Effector memory CD4-positive, alpha-beta T cell (primary cell): ENCODE results near the gene MUC4.

Experiments used
- DNase-seq, 3 donors: peaks; one replicate each; pipeline ENCODE4 v3.0.0-alpha.2; 2020
- H3K27ac ChIP-seq: 2 replicates; pipeline ENCODE4 v1.7.0; 2013; ENCODE audit warnings: mild to moderate bottlenecking, low read length, moderate library complexity; ENCODE audit not compliant: insufficient read depth, poor library complexity, severe bottlenecking
- H3K27me3 ChIP-seq: replicated peaks from 2 replicates; pipeline ENCODE4 v1.7.0; 2013; ENCODE audit warnings: mild to moderate bottlenecking, low read length; ENCODE audit not compliant: insufficient read depth, control insufficient read depth, poor library complexity, severe bottlenecking
- H3K36me3 ChIP-seq: 2 replicates; pipeline ENCODE4 v1.7.0; 2013; ENCODE audit warnings: mild to moderate bottlenecking, low read length, moderate library complexity; ENCODE audit not compliant: control insufficient read depth, insufficient read depth
- H3K4me1 ChIP-seq: 2 replicates; pipeline ENCODE4 v1.7.0; 2013; ENCODE audit warnings: low read length, mild to moderate bottlenecking; ENCODE audit not compliant: control insufficient read depth, insufficient read depth, poor library complexity, severe bottlenecking
- H3K4me3 ChIP-seq: 2 replicates; pipeline ENCODE4 v1.7.0; 2013; ENCODE audit warnings: low read length, low read depth, mild to moderate bottlenecking; ENCODE audit not compliant: insufficient read depth, poor library complexity, severe bottlenecking
- H3K9me3 ChIP-seq: 2 replicates; pipeline ENCODE4 v1.7.0; 2013; ENCODE audit warnings: mild to moderate bottlenecking, low read length, moderate library complexity; ENCODE audit not compliant: control insufficient read depth

The MUC4 gene

DNA sequence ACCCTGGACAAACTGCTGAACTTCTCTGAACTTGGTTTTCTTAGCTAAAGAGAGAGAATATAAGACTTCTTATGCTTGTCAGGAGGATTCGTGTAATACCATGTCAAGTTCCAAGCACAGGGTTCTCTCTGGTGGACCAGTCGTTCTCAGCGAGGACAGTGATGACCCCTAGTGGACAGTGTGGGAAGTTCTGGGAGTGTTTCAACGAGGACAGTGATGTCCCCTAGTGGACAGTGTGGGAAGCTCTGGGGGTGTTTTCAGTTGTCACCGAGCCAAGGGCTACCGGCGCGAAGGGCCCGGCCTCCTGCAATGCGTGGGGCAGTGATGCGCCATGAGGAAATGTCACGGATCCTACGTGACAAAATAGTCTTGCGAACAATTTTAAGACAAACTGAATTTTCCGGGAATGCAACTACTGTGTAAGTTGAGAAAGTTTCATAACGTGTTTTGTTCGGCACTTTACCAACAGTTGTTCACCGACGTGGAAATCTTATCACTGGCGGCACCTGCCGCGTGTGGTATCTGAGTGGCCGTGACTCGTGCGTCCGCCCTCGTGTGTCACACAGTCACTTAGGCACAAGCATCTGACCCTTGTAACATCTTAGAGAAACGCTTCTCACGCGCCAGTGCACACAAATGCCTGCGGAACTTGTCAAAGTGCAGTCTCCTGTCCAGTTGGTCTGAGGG is 39.3 kb upstream of the MUC4 start:
- Histone ChIP-seq H3K4me3 (no peak overlapping the region), H3K9me3 (no peaks in the 10 kb centered on the region), H3K27ac (no peak overlapping the region), H3K4me1 (no peaks in the 10 kb centered on the region), H3K27me3 (no peaks in the 10 kb centered on the region), H3K36me3 (no peaks in the 10 kb centered on the region)
- peak; percentile 70 to 81 (median 75) for DNase-seq

DNA sequence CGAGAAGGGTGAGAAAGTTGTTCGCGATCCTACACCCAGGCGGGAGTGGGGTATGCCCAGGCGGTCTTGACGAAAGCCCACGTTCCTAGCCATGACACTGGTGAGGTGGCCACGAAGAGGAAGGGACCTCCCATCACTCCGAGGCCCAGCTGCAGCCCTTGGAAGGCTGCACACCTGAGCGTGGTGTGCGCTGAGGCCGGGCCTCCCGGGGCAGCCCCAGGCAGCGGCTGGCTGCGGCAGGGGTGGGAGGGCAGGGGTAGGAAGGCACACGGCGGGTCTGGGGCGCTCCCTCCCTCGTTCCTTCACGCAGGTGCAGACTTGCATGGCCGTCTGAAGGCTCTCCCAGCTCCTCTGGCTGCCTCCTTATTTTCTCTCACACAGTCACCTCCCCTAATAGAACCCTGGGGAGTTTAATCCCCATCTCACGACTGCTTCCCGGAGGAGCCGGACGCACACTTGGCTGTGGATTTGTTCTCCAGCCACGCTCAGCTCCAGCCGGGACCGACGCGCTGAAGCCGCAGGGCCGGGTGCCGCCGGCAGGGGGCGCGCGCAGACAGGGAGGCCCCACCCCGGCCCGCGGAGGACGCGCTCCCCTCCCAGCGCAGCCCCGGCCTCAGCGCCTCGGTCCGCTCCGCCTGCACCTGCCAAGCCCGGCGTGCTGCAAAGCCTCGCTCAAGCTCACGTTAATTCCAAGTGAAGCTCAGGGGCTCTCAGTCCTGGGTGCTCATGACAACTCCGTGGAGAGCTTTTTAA is 37.8 kb upstream of the MUC4 start:
- H3K4me1 ChIP-seq: no peaks in the 10 kb centered on the region
- no peaks in the 10 kb centered on the region for H3K36me3 ChIP-seq
- no peak overlapping the region for H3K27ac ChIP-seq
- no peaks in the 10 kb centered on the region for H3K9me3 ChIP-seq
- peak in 1 of 3 donors; percentile 31 for DNase-seq
- no peak overlapping the region for H3K4me3 ChIP-seq
- no peaks in the 10 kb centered on the region for H3K27me3 ChIP-seq

DNA sequence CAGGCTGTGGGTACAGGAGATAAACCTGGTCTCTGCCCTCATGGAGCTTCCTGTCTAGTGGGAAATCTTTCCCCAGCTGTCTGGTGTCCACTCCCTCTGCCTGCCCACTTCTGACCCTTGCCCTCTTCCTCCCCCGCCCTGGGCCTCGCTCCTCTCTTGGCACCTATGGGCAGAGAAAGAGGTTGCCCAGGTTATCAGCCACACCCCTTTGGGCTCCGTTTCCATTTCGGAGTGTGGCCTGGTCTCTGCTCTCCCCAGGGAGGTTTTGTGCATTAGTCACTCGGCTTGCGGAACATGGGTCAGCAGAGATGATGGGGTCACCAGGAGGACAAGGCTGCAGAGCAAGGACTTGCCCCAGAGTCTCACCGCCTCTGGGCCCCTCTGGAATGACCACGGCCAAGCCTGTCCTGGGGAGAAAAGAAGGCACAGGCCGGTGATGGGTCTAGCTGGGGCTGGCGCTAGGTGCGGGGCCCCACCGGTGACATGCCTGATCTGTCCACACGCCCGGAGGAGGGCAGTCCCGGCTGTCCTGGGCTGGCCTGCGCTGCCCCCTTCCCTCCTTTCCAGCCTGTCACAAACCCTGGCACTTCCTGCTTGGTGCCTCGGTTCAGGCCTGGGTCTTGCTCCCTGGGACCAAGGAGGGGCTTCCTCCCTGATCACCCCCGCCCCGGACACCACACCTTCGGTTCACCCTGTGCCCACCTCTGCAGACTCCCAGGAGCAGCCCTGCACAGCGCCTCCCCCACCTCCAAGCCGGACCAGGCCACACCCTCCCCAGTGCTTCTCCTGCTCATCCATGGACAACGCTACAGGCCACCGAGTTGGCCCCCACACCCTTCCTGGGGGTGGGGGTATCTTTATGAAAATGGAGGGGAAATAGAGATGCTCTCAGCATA is 35.6 kb upstream of the MUC4 start:
- Histone ChIP-seq H3K27ac (no peak overlapping the region), H3K27me3 (no peaks in the 10 kb centered on the region), H3K9me3 (no peaks in the 10 kb centered on the region), H3K4me3 (no peak overlapping the region), H3K4me1 (no peaks in the 10 kb centered on the region), H3K36me3 (no peaks in the 10 kb centered on the region)
- no peak for DNase-seq

DNA sequence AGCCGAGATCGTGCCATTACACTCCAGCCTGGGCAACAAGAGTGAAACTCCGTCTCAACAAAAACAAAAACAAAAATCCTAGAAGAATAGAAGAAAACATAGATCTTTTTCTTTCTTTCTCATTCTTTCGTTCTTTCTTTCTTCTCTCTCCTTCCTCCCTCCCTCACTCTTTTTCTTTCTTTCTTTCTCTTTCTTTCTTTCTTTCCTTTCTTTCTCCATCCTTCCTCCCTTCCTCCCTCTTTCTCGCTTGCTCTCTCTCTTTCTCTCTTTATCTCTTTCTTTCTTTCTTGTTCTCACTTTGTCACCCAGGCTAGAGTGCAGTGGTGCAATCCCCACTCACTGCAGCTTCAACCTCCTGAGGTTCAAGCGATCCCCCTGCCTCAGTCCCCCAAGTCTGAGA is 33.8 kb upstream of the MUC4 start:
- Histone ChIP-seq H3K27me3 (no peaks in the 10 kb centered on the region), H3K27ac (no peak overlapping the region), H3K9me3 (no peaks in the 10 kb centered on the region), H3K4me3 (no peak overlapping the region), H3K4me1 (no peaks in the 10 kb centered on the region), H3K36me3 (no peaks in the 10 kb centered on the region)
- DNase-seq: no peak

DNA sequence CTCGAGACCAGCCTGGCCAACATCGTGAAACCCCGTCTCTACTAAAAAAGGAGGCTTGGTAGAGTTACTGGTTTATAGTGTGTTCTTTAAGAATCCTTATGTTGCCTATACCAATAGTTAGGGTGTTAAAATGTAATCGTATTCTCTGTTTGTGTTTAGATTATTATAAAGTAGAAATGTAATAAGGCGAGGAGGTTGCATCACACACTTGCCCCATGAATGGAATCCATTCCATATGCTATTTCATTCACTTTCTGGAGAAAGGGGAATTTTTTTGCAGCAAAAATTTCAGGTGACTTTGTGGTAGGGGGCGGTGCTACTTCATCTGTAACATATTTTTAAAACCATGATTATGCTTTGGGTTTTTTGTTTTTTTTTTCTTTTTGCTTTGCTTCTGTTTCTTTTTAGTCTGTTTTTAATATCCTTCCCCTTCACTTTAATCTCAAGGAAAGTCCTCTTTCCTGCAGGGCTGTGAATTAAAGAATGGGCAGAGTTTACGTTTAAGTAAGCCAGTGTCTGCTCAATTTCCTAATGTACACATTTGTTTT is 33.0 kb upstream of the MUC4 start:
- Histone ChIP-seq H3K9me3 (no peaks in the 10 kb centered on the region), H3K27me3 (no peaks in the 10 kb centered on the region), H3K4me1 (no peaks in the 10 kb centered on the region), H3K36me3 (no peaks in the 10 kb centered on the region), H3K4me3 (no peak overlapping the region), H3K27ac (no peak overlapping the region)
- no peak for DNase-seq

DNA sequence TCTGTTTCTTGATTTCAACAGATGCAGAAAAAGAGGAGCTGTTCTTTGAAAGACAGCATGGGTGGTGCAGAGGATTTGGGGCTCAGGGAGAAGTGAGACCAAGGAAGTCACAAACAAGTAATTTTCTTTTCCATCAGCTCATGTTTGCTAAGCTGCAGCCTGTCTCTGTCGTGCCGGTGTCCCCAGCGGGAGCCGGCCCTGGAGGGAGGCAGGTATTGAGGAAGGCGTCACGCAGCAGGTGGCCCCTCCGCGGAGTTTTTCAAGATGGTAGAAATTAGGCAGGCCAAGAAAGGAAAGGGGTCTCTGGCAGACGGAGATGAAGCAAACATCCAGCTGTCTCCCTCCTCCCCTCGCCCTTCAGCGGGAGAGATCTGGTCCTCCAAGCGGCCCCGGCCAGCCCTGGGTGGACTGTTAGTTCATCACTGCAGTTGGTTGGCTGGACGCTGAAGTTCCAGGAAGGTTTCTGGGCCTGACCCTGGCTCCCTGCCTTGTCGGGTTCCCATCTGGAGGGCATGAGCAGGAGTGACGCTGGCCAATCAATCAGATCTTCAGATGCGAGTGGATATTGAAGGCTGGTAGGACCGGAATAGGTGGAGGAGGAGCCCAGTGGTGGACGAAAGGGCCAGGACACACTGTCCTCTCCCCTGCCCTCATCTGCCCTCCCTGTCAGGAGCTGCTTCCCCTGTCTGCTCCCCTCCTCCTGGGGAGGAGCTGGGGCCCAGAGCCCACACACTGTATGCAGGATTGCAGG is 27.7 kb upstream of the MUC4 start:
- H3K27me3 ChIP-seq: no peaks in the 10 kb centered on the region
- DNase-seq: no peak
- H3K4me1 ChIP-seq: no peaks in the 10 kb centered on the region
- no peaks in the 10 kb centered on the region for H3K9me3 ChIP-seq
- H3K27ac ChIP-seq: no peak overlapping the region
- H3K4me3 ChIP-seq: no peak overlapping the region
- H3K36me3 ChIP-seq: no peaks in the 10 kb centered on the region

DNA sequence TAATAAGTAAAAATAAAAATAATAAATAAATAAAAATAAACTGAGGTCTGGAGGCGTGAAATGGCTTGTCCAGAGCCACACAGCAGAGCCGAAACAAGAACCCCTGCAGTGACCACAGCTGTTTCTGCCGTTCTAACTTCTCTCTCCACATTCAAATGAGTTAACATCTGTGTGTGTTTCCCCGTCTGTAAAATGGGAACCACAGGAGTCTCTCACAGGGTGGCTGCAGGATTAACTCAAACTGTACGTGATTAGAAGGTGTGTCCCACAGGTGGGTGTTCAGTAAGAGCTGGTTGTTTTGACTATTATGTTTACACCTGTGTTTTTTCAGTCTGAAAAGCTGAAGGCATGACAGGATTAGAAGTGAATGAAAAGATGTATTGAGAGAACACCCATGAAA is 27.0 kb upstream of the MUC4 start:
- Histone ChIP-seq H3K4me3 (no peak overlapping the region), H3K36me3 (no peaks in the 10 kb centered on the region), H3K9me3 (no peaks in the 10 kb centered on the region), H3K27me3 (no peaks in the 10 kb centered on the region), H3K4me1 (no peaks in the 10 kb centered on the region), H3K27ac (no peak overlapping the region)
- DNase-seq: no peak

DNA sequence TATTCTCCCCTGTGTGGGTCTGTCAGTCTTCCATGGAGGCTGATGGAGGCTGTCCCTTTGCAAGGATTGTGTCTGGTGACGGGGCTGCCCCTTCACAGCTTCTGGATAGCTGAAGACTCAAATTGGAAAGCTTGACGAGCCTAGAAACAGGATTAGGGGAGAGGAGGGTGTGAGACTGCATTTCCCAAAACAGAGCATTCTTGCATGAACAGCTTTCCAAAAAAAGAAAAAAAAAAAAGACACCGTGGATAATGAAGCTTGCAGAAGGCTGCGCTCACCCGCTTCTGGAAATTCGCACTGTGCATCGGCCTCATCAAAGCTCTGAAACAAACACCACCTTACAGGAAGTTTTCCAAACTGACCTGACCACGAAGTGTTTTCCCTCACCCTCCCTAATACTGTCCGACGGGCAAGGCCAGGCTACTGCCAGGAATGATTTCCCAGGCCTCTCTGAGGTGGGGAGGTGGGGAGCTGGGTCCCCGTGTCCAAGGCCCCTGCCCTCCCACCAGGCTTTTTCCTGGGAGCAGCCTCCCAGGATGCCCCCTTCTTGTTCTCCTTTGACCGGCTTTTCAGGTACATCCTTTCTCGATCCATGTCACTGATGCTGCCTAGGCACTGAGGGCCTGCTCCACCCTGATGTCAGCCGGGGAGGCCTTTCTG is 24.9 kb upstream of the MUC4 start:
- H3K4me3 ChIP-seq: no peak overlapping the region
- H3K4me1 ChIP-seq: no peaks in the 10 kb centered on the region
- H3K27ac ChIP-seq: no peak overlapping the region
- H3K27me3 ChIP-seq: no peaks in the 10 kb centered on the region
- DNase-seq: no peak
- no peaks in the 10 kb centered on the region for H3K9me3 ChIP-seq
- no peaks in the 10 kb centered on the region for H3K36me3 ChIP-seq

DNA sequence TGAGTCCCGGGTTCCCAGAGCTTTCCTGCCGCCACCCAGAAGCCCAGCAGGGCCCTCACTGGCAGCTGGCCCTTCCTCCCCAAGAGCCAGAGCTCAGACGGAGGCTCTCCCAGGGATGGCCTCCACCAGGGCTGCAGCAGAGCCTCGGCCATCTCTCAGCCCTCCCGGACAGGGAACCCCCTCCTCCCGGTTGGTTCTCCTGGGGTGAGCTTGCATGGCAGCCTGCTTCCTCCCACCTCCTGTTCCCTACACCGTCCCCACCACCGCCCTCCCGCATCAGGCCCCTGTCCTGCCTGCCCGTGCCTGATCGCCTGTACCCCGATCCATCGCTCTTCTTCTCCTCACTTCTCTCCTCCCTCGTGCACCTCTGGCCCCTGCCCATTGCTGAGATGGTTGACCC is 24.1 kb upstream of the MUC4 start:
- no peaks in the 10 kb centered on the region for H3K9me3 ChIP-seq
- no peak overlapping the region for H3K27ac ChIP-seq
- no peak overlapping the region for H3K4me3 ChIP-seq
- H3K36me3 ChIP-seq: no peaks in the 10 kb centered on the region
- no peak for DNase-seq
- no peaks in the 10 kb centered on the region for H3K4me1 ChIP-seq
- H3K27me3 ChIP-seq: no peaks in the 10 kb centered on the region
